Measurements from ENCODE around the gene CENPP. TPM values are rescaled to one million over a fixed set of nuclear protein-coding genes. Genes with fewer than 3 reads are reported as not detected.

CENPP gene
- total RNA-seq, 1 experiment from 2014 or later: 14.3 TPM

- TF ChIP-seq USF1 (CRISPR knock-in tag; IDR thresholded peaks at IDR 0.05): no peak
- no peak for TF ChIP-seq ZNF281 (CRISPR knock-in tag; IDR thresholded peaks at IDR 0.05)
- no peak for TF ChIP-seq E2F1 (CRISPR knock-in tag; IDR thresholded peaks at IDR 0.05)
- TF ChIP-seq PRRX2 (CRISPR knock-in tag; IDR thresholded peaks at IDR 0.05): no peak
- TF ChIP-seq ZNF512 (CRISPR knock-in tag; IDR thresholded peaks at IDR 0.05; ENCODE audit: borderline replicate concordance): no peak
- no peak for TF ChIP-seq SMAD4 (CRISPR knock-in tag; IDR thresholded peaks at IDR 0.05)
- TF ChIP-seq ZNF232 (CRISPR knock-in tag; IDR thresholded peaks at IDR 0.05): no peak
Observed at GRCh38 chr9:92486371-92486770, 160.6 kb downstream of the CENPP start (continued).

- no peak for ATAC-seq
- ChIA-PET POLR2A (no interaction called here), CTCF (no interaction called here)
- Mint-ChIP-seq H3K27ac (no peak overlapping the region), H3K4me1 (no peaks in the 10 kb centered on the region), H3K27me3 (ENCODE audit: low read depth) (no peaks in the 10 kb centered on the region), H3K9me3 (no peaks in the 10 kb centered on the region), H3K4me3 (no peak overlapping the region), H3K36me3 (no peaks in the 10 kb centered on the region)
- TF ChIP-seq NR3C1 (CRISPR knock-in tag; conservative IDR thresholded peaks at IDR 0.05; ENCODE audit: low read depth): no peak
- TF ChIP-seq ZNF671 (CRISPR knock-in tag; IDR thresholded peaks at IDR 0.05): no peak
- no peak for TF ChIP-seq HMGA2 (CRISPR knock-in tag; IDR thresholded peaks at IDR 0.05)
- TF ChIP-seq ATF2 (CRISPR knock-in tag; IDR thresholded peaks at IDR 0.05; ENCODE audit: borderline replicate concordance, low read depth): no peak
- no peak for TF ChIP-seq USF2 (CRISPR knock-in tag; IDR thresholded peaks at IDR 0.05)
- TF ChIP-seq NFE2L1 (CRISPR knock-in tag; IDR thresholded peaks at IDR 0.05): no peak
- TF ChIP-seq ZNF416 (CRISPR knock-in tag; IDR thresholded peaks at IDR 0.05): no peak
- TF ChIP-seq SP1 (CRISPR knock-in tag; conservative IDR thresholded peaks at IDR 0.05): no peak
- no peak for TF ChIP-seq TCF7 (CRISPR knock-in tag; IDR thresholded peaks at IDR 0.05; ENCODE audit: low read depth)
- no peak for TF ChIP-seq CBFB (CRISPR knock-in tag; IDR thresholded peaks at IDR 0.05; ENCODE audit: low read depth)
- no peak for TF ChIP-seq TEAD4 (CRISPR knock-in tag; IDR thresholded peaks at IDR 0.05)
- TF ChIP-seq ZNF317 (CRISPR knock-in tag; IDR thresholded peaks at IDR 0.05; ENCODE audit: borderline replicate concordance, low read depth): no peak
- TF ChIP-seq ZSCAN18 (CRISPR knock-in tag; IDR thresholded peaks at IDR 0.05): no peak
- TF ChIP-seq ZBTB43 (CRISPR knock-in tag; IDR thresholded peaks at IDR 0.05): no peak
- no peak for TF ChIP-seq OVOL2 (CRISPR knock-in tag; IDR thresholded peaks at IDR 0.05; ENCODE audit: borderline replicate concordance)
- TF ChIP-seq ZNF121 (CRISPR knock-in tag; IDR thresholded peaks at IDR 0.05): no peak
- no peak for TF ChIP-seq MLX (CRISPR knock-in tag; IDR thresholded peaks at IDR 0.05)
- TF ChIP-seq ELF4 (CRISPR knock-in tag; IDR thresholded peaks at IDR 0.05; ENCODE audit: low read depth): no peak
- DNase-seq (ENCODE audit: low spot score): no peak
Observed at GRCh38 chr9:92488681-92489550, 163.2 kb downstream of the CENPP start.
